Ectodermal cell (in vitro differentiated cells): ENCODE data around the gene ATP8A1.

Source experiments
- H3K27ac ChIP-seq: 2 replicates; pipeline ENCODE4 v1.7.0; 2013; ENCODE audit warnings: mild to moderate bottlenecking, low read depth, low read length; ENCODE audit not compliant: insufficient read depth, poor library complexity, severe bottlenecking
- H3K27me3 ChIP-seq: 2 replicates; pipeline ENCODE4 v1.7.0; 2013; ENCODE audit warnings: mild to moderate bottlenecking, low read length; ENCODE audit not compliant: insufficient read depth, control insufficient read depth, poor library complexity, severe bottlenecking
- H3K36me3 ChIP-seq: one replicate; pipeline ENCODE4 v1.7.0; 2013; ENCODE audit warnings: low read length; ENCODE audit not compliant: control insufficient read depth, insufficient read depth
- H3K4me1 ChIP-seq: one replicate; pipeline ENCODE4 v1.7.0; 2013; ENCODE audit warnings: low read length; ENCODE audit not compliant: control insufficient read depth, insufficient read depth
- H3K4me3 ChIP-seq: 2 replicates; pipeline ENCODE4 v1.7.0; 2013; ENCODE audit warnings: low read depth, low read length, control low read depth; ENCODE audit not compliant: insufficient read depth
- H3K9me3 ChIP-seq: 2 replicates; pipeline ENCODE4 v1.7.0; 2013; ENCODE audit warnings: mild to moderate bottlenecking, low read length, moderate library complexity; ENCODE audit not compliant: control insufficient read depth
- WGBS, 2 experiments: methylation state at CpG; one replicate each; pipeline ENCODE4 v1.1.7; 2013; ENCODE audit warnings: missing lambda C conversion rate in 2 of 2; 5-methylcytosine and 5-hydroxymethylcytosine counted together

The ATP8A1 gene

DNA sequence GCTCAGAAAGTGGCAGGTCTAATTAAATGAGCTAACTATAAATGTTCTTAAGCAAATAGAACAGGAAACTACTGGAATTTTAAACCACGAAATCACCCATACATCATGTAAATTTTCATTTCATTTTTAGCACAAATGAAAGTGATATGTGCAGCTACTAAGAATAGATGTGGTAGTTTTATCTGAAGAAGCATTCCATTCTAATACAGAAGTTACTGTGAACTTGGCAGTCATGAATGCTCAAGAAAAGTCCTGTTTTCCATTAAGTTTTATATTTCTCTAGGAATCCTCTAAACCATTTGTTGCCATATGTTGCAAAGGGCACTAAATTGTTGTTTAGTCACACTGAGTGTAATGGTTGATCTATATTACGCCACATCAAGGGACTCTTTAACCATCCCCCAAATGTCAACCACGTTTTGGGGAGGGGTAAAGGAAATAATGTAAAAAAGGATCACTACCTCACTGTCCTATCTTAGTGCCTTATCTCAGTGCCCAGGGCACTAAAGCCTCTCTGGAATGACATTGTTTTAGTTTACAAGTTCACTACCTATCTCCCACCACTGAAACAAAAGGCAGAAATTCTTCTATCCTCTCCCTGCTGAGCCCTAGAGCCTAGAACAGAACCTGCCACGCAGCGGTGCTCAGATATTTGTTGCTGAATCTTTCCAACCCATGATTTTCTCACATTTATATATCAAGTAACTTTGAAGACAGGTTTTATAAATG, 141.6 kb downstream of the ATP8A1 start:
- H3K27ac ChIP-seq = no peak overlapping the region
- H3K27me3 ChIP-seq = no peaks in the 10 kb centered on the region
- no peaks in the 10 kb centered on the region for H3K4me1 ChIP-seq
- WGBS, 2 experiments = 30 to 61% methylated on average over 2 to 4 of the region's 5 CpGs
- no peaks in the 10 kb centered on the region for H3K9me3 ChIP-seq
- no peaks in the 10 kb centered on the region for H3K36me3 ChIP-seq
- no peak overlapping the region for H3K4me3 ChIP-seq

DNA sequence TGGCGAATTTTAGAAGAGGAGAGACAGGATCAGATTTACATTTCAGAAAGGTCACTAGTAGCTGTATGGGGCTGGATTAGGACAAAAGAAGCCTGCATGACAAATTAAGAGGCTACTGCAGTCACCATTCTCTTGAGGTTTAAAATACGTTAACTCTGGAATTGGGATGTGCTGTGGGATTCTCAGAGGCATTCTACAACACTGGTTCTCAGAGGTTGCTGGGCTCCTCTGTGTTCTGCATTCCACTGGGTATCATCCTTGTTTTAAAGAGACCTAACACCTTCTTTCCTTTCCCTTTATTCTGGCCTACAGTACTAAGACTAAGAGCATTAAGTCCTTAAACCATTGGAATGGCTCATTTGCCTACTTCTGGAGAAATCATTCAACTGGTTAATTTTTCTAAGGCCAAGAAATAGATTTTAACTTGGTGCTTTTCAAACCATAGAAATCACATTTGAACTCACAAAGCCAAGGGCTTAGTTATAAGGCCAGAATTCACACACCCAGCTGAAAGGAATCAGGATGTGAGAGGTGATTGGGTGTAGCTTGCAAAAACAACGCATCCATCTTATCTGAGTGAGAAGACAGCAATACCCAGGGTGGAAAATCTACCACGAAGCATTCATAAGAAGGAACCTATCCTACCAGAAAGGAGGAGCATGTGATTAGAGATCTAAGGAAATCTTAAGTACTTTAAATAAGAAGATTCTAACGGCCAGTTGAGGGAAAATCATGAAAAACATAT, 143.0 kb downstream of the ATP8A1 start:
- Histone ChIP-seq H3K4me1 (no peaks in the 10 kb centered on the region), H3K27ac (no peak overlapping the region)
- 74 to 76% methylated on average over 5 of the region's 5 CpGs for WGBS, 2 experiments

GRCh38 chr4:42512226-42512625, 144.7 kb downstream of the ATP8A1 start:
- Histone ChIP-seq H3K36me3 (no peaks in the 10 kb centered on the region), H3K27me3 (no peaks in the 10 kb centered on the region), H3K27ac (no peak overlapping the region), H3K4me1 (no peaks in the 10 kb centered on the region), H3K4me3 (no peak overlapping the region), H3K9me3 (no peaks in the 10 kb centered on the region)
- 86 to 87% methylated on average over 3 of the region's 3 CpGs for WGBS, 2 experiments

More for the DNA sequence above, 143.0 kb downstream of the ATP8A1 start:
- Histone ChIP-seq H3K4me3 (no peak overlapping the region), H3K9me3 (no peaks in the 10 kb centered on the region), H3K36me3 (no peaks in the 10 kb centered on the region), H3K27me3 (no peaks in the 10 kb centered on the region)

GRCh38 chr4:42510225-42510624, 146.7 kb downstream of the ATP8A1 start:
- Histone ChIP-seq H3K27ac (no peak overlapping the region), H3K36me3 (no peaks in the 10 kb centered on the region), H3K27me3 (peaks cover 1% of the 10 kb centered on the region), H3K4me1 (no peaks in the 10 kb centered on the region), H3K9me3 (no peaks in the 10 kb centered on the region), H3K4me3 (no peak overlapping the region)

DNA sequence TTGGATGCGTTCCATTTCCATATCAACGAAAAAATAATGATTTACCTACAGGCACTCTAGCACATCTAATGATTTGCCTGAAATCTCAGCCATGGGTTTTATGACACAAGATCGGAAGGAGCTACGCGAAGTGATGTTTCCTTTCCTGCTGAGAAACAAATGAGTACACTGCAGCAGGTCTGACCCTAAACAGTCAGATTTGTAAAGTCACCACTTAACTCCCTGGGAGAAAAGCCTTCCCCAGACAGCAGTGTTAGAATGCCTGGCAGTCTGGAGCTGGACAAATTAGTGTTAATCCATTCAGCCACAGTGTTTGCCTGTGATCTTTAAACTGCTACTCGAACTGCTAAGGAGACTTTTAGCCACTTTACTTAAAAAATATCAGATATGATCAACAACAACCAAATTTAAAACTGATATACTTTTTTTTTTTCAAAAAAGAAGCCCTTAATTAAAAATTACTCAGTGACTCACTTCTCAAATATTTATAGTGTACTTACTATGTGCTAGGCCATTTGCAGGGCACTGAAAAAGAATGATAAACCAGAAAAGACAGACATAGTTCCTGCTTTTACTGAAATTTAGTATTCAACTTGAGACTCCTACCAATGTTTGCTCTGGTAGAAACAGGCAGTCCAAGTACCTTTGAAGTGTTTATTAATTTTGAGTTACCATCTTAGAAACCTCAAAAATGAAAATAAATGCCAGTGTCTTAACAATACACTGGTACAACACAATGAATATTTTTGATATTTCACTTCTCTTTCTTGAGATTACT, 155.1 kb downstream of the ATP8A1 start:
- H3K4me1 ChIP-seq = no peaks in the 10 kb centered on the region
- 37 to 39% methylated on average over 6 of the region's 6 CpGs for WGBS, 2 experiments
- H3K4me3 ChIP-seq = no peak overlapping the region
- H3K27ac ChIP-seq = no peak overlapping the region
- peaks cover 63% of the 10 kb centered on the region for H3K27me3 ChIP-seq
- no peaks in the 10 kb centered on the region for H3K36me3 ChIP-seq
- H3K9me3 ChIP-seq = no peaks in the 10 kb centered on the region

DNA sequence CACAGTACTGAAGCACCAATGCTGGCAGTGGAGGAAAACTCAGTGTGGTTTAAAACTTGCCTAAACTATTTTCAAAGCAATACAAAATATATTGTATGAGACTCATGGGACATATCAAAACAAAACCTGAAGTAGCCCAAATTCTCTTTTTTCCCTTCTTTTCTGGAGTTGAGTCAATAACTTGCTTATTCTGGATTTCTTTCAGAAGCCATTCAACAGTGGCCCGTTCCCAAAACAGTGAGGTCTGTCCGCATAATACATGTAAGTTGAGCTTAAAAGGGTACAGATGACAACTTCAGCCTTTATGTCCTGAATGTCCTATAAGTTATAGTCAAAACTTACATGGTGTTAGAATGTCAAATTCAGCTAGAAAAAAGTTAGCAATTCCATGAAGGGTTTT, 158.9 kb downstream of the ATP8A1 start:
- WGBS, 2 experiments = 88 to 97% methylated on average over 2 of the region's 2 CpGs
- H3K4me1 ChIP-seq = no peaks in the 10 kb centered on the region

GRCh38 chr4:42497142-42497910, 159.6 kb downstream of the ATP8A1 start:
- H3K4me1 ChIP-seq = no peaks in the 10 kb centered on the region
- H3K4me3 ChIP-seq = no peak overlapping the region
- H3K36me3 ChIP-seq = no peaks in the 10 kb centered on the region
- peaks cover 35% of the 10 kb centered on the region for H3K27me3 ChIP-seq
- H3K9me3 ChIP-seq = no peaks in the 10 kb centered on the region
- no peak overlapping the region for H3K27ac ChIP-seq
- WGBS, 2 experiments = 94 to 95% methylated on average over 7 to 8 of the region's 8 CpGs

More for the DNA sequence above, 158.9 kb downstream of the ATP8A1 start:
- H3K27me3 ChIP-seq = peaks cover 42% of the 10 kb centered on the region
- no peaks in the 10 kb centered on the region for H3K36me3 ChIP-seq
- H3K4me3 ChIP-seq = no peak overlapping the region
- H3K9me3 ChIP-seq = no peaks in the 10 kb centered on the region
- H3K27ac ChIP-seq = no peak overlapping the region

DNA sequence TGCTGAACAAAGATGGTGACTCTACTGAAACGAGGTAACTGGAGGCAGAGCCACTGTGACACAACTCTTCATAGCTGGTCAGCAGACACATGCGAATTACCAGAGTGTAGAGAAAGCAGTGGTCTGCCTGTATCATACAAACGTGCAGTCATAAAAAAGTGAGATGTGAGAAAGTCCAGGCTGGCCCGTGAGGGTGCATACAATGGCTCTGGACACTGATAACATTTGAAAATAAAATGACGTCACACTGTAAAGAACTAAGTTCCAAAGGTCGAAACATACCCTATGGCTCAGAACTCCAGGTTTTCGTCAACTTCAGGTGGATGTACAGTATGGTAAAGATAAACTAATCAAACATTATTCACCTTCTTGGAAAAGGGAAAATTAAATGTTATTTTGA, 163.9 kb downstream of the ATP8A1 start:
- Histone ChIP-seq H3K27me3 (peaks cover under 1% of the 10 kb centered on the region), H3K36me3 (no peaks in the 10 kb centered on the region), H3K4me3 (no peak overlapping the region), H3K9me3 (no peaks in the 10 kb centered on the region), H3K4me1 (peaks cover 9% of the 10 kb centered on the region), H3K27ac (no peak overlapping the region)
- WGBS, 2 experiments = 95 to 96% methylated on average over 7 of the region's 7 CpGs

DNA sequence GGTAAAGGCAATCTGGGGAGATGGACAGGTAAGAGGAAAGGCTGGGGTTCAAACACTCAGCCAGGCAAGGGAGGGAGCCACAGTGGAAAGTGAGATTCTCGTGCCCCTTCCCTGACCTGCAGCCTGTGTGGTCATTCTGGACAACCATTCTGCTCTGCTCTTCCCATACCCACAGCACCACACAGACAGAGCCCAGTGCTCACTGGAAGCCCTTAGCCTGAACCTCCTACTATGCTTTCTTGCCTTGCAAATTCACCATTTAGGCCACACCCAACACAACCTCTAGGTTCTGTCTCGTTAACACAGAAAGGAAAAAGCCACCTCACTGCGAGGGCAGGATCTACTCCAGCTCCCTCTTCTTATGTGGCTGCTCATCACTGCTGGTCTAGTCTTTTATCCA, 166.9 kb downstream of the ATP8A1 start:
- Histone ChIP-seq H3K27me3 (no peaks in the 10 kb centered on the region), H3K4me1 (peaks cover 9% of the 10 kb centered on the region), H3K36me3 (no peaks in the 10 kb centered on the region), H3K4me3 (no peak overlapping the region), H3K9me3 (no peaks in the 10 kb centered on the region), H3K27ac (no peak overlapping the region)
- WGBS, 2 experiments = 88 to 89% methylated on average over 3 of the region's 3 CpGs
